OCI-LY7 (cell line): Measurements from ENCODE around the gene CDK17. TPM values are rescaled to one million over a fixed set of nuclear protein-coding genes. Genes with fewer than 3 reads are reported as not detected.
"Not testable (repeated sequence)": the region's sequence is repeated elsewhere in the genome, so short reads cannot be mapped to it uniquely, and the experiment has no call there.

Experiments used
- BruUV-seq: library from RNA; stranded (reverse); fragments of 400-500 nt; replicated peaks from 2 replicates; lab custom pipeline; 2021; lab: Mats Ljungman, UMichigan
- CTCF ChIA-PET: fragments of 300-600 bp; sonication (Branson Sonifier 250); formaldehyde crosslinking; loops from one replicate; lab custom pipeline; 2022; ENCODE audit warnings: antibody characterized with exemption; ENCODE audit not compliant: unreplicated experiment; lab: Charles Lee
- POLR2A ChIA-PET: fragments of 300-600 bp; sonication (Branson Sonifier 250); formaldehyde crosslinking; loops from one replicate; lab custom pipeline; 2022; ENCODE audit warnings: antibody characterized with exemption; lab: Charles Lee
- DNase-seq: peaks from one replicate; pipeline ENCODE4 v3.0.0-alpha.2; 2015; ENCODE audit warnings: low spot score
- H2AFZ ChIP-seq: fragments of 200-600 bp; sonication (generic), shearing (Covaris generic); 2 replicates; pipeline ENCODE4 v1.6.1; 2014; ENCODE audit warnings: mild to moderate bottlenecking, antibody characterized with exemption, low read length, moderate library complexity
- H3K27ac ChIP-seq: fragments of 200-600 bp; sonication (generic); 2 replicates; pipeline ENCODE4 v1.5.1; 2014; ENCODE audit warnings: mixed run types, low read depth, mild to moderate bottlenecking, moderate library complexity, low read length, inconsistent platforms; ENCODE audit not compliant: poor library complexity, severe bottlenecking
- H3K36me3 ChIP-seq: fragments of 200-600 bp; sonication (generic); 2 replicates; pipeline ENCODE4 v1.6.1; 2014; ENCODE audit warnings: mild to moderate bottlenecking, antibody characterized with exemption, low read length, moderate library complexity, mixed read lengths; ENCODE audit not compliant: insufficient read depth
- H3K4me1 ChIP-seq: fragments of 200-600 bp; sonication (generic); 2 replicates; pipeline ENCODE4 v1.5.1; 2014; ENCODE audit warnings: mild to moderate bottlenecking, low read length; ENCODE audit not compliant: insufficient read depth, poor library complexity, severe bottlenecking
- H3K4me2 ChIP-seq: fragments of 200-600 bp; sonication (generic); 2 replicates; pipeline ENCODE4 v1.6.1; 2014; ENCODE audit warnings: mild to moderate bottlenecking, low read length
- H3K4me3 ChIP-seq: fragments of 200-600 bp; sonication (generic); 2 replicates; pipeline ENCODE4 v1.5.1; 2014; ENCODE audit warnings: mild to moderate bottlenecking, low read depth, low read length; ENCODE audit not compliant: poor library complexity, severe bottlenecking
- H3K79me2 ChIP-seq: fragments of 200-600 bp; sonication (generic); 2 replicates; pipeline ENCODE4 v1.6.1; 2016; ENCODE audit warnings: low read depth, mild to moderate bottlenecking, low read length, moderate library complexity, mixed read lengths; ENCODE audit not compliant: insufficient read depth
- H3K9me2 ChIP-seq: fragments of 200-600 bp; sonication (generic); 2 replicates; pipeline ENCODE4 v1.6.1; 2016; ENCODE audit warnings: mild to moderate bottlenecking, low read length, mixed read lengths; ENCODE audit not compliant: insufficient read depth
- H3K9me3 ChIP-seq: fragments of 200-600 bp; sonication (generic); 2 replicates; pipeline ENCODE4 v1.6.1; 2014; ENCODE audit warnings: mild to moderate bottlenecking, mixed run types, low read length, mixed read lengths
- H4K20me1 ChIP-seq: fragments of 200-600 bp; sonication (generic); 2 replicates; pipeline ENCODE4 v1.6.1; 2014; ENCODE audit warnings: mild to moderate bottlenecking, antibody characterized with exemption, low read length, moderate library complexity, mixed read lengths; ENCODE audit not compliant: insufficient read depth
- CTCF ChIP-seq: fragments of 200-600 bp; sonication (generic); conservative IDR thresholded peaks from 2 replicates; pipeline ENCODE4 v1.5.1; 2014; ENCODE audit warnings: mild to moderate bottlenecking, antibody characterized with exemption, low read length, moderate library complexity, mixed read lengths
- EZH2phosphoT487 ChIP-seq: fragments of 200-600 bp; sonication (generic); IDR thresholded peaks from 2 replicates; pipeline ENCODE4 v1.6.1; 2018; ENCODE audit warnings: low read depth, borderline replicate concordance, mild to moderate bottlenecking, mixed run types, antibody characterized with exemption, low read length, moderate library complexity, mixed read lengths
- intact Hi-C: fragments of 100-400 bp; cut with micrococcal nuclease; formaldehyde crosslinking; loops from one replicate; pipeline ENCODE4 v1.10.0; 2022; ENCODE audit not compliant: unreplicated experiment
- total RNA-seq, 2 experiments: library from RNA; depleted of rRNA in 1 of 2; stranded (reverse); fragments of >200 nt in 1 of 2; shearing (Covaris generic) in 1 of 2; gene quantifications; 2 replicates each; pipeline ENCODE4 v1.2.3, GENCODE V29; 2014 to 2022

CDK17 gene
- total RNA-seq, 2 experiments from 2014 or later: 34.5 to 43.4 TPM

- peaks cover 36% of the 10 kb centered on the region for H3K4me1 ChIP-seq
- no peak overlapping the region for H3K4me3 ChIP-seq
- peaks cover 100% of the 10 kb centered on the region for H3K79me2 ChIP-seq
- BruUV-seq: no TSS peak
- no peak overlapping the region for H3K4me2 ChIP-seq
- no peaks in the 10 kb centered on the region; the same call in 1 of the 2 replicates for H4K20me1 ChIP-seq
- H2AFZ ChIP-seq: no peak overlapping the region
- H3K27ac ChIP-seq: no peak overlapping the region
- CTCF ChIA-PET: no interaction called here
- H3K36me3 ChIP-seq: peaks cover 25% of the 10 kb centered on the region
- peaks cover 13% of the 10 kb centered on the region for H3K9me3 ChIP-seq
- intact Hi-C loops: no loop called here
- POLR2A ChIA-PET: interaction anchor here (0.6 to 1.5 kb wide), 2 partner anchors 15 to 269 kb away, joined by 4 to 6 read pairs; no protein-coding TSS in a partner anchor
- DNase-seq: no peak
- no peak for TF ChIP-seq CTCF
- TF ChIP-seq EZH2phosphoT487: no peak
- no peaks in the 10 kb centered on the region for H3K9me2 ChIP-seq
Measured at GRCh38 chr12:96383991-96384390, 16.2 kb downstream of the CDK17 start.

GRCh38 chr12:96383371-96383770, 16.9 kb downstream of the CDK17 start:
- POLR2A ChIA-PET: no interaction called here
- Histone ChIP-seq H2AFZ (no peak overlapping the region), H4K20me1 (no peaks in the 10 kb centered on the region; the same call in 1 of the 2 replicates), H3K4me1 (peaks cover 37% of the 10 kb centered on the region), H3K4me3 (no peak overlapping the region), H3K9me3 (peaks cover 16% of the 10 kb centered on the region), H3K4me2 (no peak overlapping the region), H3K9me2 (no peaks in the 10 kb centered on the region), H3K79me2 (peaks cover 100% of the 10 kb centered on the region), H3K36me3 (peaks cover 23% of the 10 kb centered on the region), H3K27ac (no peak overlapping the region)
- intact Hi-C loops: no loop called here
- no TSS peak for BruUV-seq
- TF ChIP-seq CTCF (no peak), EZH2phosphoT487 (no peak)
- CTCF ChIA-PET: no interaction called here
- DNase-seq: no peak

- H3K4me3 ChIP-seq, intact Hi-C loops, BruUV-seq, H3K4me2 ChIP-seq, H3K9me2 ChIP-seq, CTCF ChIA-PET, DNase-seq, H3K27ac ChIP-seq, H2AFZ ChIP-seq: not testable (repeated sequence)
- Histone ChIP-seq H3K36me3 (peaks cover 18% of the 10 kb centered on the region; the same call in 1 of the 2 replicates), H3K9me3 (peaks cover 15% of the 10 kb centered on the region), H3K79me2 (peaks cover 98% of the 10 kb centered on the region), H4K20me1 (peaks cover 10% of the 10 kb centered on the region; the same call in 1 of the 2 replicates), H3K4me1 (peaks cover 39% of the 10 kb centered on the region)
- POLR2A ChIA-PET: interaction anchor here (0.6 to 2.1 kb wide), 5 partner anchors 9 to 670 kb away, joined by 4 to 9 read pairs (median 5); no protein-coding TSS in a partner anchor
Measured at GRCh38 chr12:96379743-96380142, 20.5 kb downstream of the CDK17 start.
